Activated CD4-positive, alpha-beta T cell treated with anti-CD3 and anti-CD28 coated beads for 24 hours (primary cell): ENCODE results near the gene HUNK.

Experiments
- DNase-seq, 2 donors: peaks; one replicate each; pipeline ENCODE4 v3.0.0-alpha.2; 2020; ENCODE audit warnings: low read depth in 2 of 2

HUNK gene

DNA sequence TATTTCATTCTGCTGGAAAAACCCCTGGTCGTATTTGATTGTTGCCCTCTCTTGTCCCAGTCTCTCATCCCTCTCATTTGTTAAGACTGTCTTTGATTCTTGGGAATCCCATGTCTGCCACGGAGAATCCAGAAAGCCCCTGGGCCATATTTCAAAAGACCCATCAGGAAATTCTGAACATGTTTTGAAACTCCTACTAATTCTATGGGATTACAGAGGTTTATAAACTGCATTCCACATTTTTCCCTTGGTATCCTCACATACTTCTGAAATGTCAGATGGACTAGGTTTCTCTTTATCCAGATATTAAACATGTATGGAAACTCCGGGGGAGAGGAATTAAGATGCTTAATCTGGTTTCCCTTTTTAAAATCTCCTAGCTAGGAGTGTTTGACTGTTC, 80.0 kb downstream of the HUNK start:
- no peak for DNase-seq

DNA sequence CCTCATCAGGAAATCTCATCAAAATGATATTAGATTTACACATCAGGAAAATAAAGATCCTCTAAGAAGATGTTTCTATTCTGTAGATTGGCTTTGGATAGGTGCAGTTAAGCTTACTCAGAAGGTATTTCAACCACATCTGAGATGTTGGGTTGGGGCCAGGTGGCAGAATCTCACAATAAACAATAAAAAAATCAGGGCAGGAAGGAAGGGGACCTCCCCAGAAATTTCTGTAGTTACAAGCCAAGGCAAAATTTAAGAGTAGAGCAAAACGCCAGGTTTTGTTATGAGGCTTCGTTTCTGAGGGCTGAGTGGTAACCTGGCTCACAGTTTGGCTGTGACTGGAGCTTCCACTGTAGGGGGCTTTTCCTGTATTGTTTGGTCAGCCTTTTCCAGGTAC, 84.8 kb downstream of the HUNK start:
- no peak for DNase-seq

DNA sequence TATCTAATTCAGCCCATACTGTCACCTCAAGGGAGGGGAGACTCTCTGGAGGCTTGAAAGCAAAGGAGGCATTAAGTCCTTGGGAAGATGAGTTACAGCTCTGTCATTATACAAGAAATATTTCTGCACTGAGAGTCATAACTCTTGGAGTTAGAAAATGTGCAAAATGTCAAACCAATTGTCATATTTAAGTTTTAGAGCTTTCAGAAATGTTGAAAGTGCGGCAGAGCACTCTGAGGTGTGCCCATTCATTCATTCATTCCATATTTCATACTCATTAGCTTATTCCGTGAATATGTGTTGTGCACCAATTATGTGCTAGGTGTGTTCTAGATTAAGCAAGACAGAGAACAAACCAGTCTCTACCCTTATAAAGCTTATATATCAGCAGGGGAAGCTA, 87.1 kb downstream of the HUNK start:
- no peak for DNase-seq

DNA sequence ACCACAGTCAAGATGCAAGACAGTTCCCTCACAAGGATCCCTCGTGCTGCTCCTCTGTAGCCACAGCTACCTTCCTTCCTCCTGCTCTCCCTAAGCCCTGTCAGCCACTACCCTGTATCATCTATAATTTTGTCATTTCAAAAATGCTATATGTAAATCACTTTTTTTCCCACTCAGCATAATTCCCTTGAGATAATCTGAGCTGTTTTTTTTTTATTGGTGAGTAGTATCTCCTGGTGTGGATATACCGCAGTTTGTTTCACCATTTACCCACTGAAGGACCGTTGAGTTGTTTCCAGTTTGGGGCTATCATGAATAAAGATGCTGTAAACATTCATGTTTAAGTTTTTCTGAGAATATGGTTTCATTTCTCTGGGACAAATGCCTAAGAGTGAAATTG, 88.2 kb downstream of the HUNK start:
- DNase-seq: no peak

DNA sequence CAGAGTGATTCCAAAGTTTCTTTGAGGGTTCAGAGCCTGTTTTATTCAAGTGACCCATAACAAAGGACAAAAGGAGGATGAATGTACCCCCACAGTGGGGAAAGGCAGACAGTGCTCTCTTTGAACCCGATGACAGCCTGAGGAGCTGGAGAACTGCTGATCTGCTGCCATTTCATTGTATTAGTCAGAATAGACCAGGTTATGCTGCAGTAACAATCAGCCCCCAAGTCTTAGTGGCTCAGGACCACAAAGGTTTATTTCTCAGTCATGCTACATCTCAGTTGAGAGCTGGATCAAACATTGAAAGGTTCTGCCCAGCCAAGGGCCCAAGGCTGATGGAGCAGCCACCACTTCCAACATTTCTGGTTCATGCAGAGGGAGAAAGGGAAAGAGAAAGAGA, 88.9 kb downstream of the HUNK start:
- no peak for DNase-seq

DNA sequence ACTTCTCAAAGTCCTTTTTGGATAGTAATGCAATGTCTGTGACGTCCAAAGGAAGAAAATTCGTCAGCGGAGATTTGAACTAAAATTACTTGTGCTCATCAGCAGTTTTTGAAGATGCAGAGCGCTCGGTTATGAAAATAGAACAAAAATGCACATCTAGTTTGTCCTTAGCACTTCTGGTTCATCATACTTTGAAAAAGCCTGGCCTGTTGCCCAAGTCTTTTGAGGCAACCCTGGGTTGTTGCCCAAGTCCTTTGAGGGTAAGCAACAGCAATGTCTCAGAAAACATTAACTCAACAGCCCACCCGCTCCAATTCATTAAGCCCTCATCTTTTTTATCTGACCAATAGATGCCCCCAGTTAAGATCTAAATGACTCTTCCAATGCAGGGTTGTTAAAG, 91.9 kb downstream of the HUNK start:
- DNase-seq: no peak

DNA sequence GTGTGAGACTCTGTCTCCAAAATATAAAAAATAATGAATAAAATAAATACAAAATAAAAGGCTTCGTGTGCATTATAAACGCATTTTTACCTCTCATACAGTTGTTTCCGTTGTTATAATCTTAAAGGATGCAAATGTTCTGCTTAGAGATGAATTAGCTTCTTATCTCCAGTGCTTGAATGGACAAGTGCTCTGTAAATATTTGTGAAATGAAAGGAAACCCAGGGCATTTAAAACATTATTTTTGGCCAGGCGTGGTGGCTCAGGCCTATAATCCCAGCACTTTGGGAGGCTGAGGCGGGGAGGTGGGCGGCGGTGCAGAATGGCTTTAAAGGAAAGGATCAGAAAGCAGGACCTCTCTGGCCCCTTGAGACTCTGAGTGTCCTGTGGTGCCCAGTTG, 94.5 kb downstream of the HUNK start:
- DNase-seq: no peak

DNA sequence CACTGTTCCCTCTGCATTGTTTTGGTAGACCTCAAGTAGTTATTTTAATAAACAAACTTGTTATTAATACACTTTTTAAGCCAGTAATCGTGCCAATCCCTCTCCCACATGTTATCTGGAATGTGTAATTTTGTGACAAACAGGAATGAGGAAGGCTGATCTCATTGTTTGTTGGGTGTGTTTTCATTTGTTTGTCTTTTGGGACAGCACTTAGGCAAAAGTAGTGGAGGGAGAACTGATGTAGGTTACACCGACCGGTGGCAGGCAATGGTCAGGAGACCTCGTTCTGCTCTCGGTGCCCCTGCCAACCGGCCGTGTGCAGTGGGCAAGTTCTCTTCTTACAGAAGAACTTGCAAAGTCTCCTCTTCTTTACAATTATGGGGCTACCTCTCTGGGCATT, 99.8 kb downstream of the HUNK start:
- no peak for DNase-seq

DNA sequence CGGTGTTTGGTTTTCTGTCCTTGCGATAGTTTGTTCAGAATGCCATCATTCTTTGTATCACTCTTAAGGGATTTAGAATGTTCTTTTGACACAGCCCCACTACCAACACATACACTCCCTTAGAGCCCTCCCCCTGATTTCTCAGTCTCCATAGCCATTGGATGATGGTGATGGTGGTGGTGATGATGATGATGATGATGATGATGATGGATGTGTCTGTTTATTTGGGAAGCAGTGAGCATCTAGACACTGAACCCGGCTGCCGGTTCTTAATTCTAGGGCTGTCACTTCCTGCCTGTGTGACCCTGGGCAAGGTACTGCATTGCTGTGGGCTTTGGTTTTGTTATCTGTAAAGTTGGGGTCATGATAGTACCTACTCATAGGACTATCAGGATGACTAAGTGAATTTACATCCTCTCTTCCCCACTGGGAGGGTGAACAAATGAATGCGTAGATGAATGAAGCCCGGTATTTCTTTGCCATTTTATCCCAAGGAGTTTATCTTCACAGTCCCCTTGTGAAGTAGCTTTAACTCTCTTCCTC, 100.7 kb downstream of the HUNK start:
- DNase-seq: no peak

DNA sequence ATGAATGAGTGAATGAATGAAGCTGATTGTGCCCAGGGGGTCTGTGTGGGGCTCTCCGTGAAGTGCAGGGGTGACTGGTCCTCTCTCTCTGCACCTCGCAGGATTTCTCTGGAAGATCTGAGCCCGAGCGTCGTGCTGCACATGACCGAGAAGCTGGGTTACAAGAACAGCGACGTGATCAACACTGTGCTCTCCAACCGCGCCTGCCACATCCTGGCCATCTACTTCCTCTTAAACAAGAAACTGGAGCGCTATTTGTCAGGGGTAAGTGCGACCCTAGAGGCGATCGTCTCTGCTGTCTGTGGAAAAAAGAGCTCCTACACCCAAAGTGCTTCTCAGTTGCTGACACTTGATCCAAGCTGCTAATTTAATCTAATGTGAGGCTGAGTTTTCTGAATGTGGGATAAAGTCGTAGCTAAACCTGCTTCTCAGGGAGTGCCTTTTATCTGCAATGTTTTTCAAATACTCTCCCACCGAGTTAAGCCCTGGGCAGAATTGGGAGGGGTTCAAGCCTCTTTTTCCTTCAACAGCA, 101.7 kb downstream of the HUNK start:
- DNase-seq: no peak

DNA sequence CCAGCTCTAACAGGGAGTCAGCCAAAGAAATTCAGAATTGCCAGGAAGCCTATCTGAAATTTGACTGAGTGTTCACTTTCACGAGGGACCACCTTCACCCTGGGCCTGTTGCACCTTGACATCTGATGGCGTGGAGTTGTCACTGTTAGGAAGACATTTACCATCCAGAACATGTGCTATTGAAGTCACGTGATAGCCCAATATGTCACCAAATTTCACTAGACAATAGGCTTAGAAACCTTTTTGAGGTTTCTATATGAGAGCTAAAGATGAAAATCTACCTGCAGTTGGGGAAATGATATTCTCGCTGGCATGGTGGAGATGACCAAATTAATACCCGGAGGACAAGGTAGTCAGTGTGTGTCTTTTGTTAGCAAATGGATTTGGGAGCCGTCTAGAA, 102.7 kb downstream of the HUNK start:
- DNase-seq: no peak

DNA sequence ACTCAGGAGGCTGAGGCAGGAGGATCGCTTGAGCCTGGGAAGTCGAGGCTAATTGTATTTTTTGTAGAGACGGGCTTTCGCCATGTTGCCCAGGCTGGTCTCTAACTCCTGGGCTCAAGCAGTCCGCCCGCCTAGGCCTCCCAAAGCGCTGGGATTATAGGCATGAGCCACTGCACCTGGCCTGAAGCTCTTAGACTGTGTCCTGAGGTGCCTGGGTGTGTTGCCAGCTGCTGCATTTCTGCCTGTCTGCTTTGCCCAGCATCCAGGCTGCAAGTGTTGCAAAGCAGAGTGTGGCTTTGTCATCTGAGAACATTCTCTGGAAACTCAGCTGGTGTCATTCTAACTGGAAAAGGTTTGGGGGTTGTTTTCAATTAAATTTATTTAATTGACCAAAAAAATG, 105.0 kb downstream of the HUNK start:
- DNase-seq: no peak

DNA sequence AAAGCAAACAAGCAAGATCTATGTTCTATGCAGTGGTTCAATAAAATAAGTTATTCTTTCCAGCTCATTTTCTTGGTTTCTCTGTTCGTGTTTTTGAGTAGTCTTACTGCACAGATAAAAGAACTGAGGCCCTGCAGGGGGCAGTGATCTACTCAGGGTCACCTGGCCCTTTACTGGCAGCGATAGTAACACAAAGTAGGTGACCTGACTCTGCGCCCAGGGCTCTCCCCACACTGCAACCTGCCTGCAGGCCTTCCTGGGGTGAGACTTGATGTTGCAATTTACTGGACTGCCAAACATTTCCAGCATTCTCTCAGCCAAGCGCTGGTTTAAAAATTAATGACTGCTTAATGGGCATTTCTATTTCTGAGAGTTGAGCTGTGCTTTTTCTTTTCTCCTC, 110.3 kb downstream of the HUNK start:
- no peak for DNase-seq

DNA sequence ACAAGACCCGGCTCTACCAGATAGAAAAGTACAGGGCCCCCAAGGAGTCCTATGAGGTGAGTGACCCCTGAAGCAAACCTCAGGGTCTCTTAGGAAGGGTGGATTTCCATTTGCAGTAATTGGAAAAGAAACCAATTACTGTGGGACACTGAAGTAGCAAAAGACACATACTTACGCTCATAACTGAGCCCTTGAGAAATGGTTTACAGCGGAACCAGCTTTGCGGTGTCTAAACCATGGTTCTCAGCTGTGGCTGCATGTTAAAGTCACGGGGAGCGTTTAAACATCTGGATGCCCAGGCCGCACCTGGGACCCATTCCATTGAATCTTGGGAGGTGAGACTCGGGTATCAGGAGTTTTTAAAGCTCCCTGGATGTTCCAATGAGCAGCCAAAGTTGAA, 110.7 kb downstream of the HUNK start:
- no peak for DNase-seq

DNA sequence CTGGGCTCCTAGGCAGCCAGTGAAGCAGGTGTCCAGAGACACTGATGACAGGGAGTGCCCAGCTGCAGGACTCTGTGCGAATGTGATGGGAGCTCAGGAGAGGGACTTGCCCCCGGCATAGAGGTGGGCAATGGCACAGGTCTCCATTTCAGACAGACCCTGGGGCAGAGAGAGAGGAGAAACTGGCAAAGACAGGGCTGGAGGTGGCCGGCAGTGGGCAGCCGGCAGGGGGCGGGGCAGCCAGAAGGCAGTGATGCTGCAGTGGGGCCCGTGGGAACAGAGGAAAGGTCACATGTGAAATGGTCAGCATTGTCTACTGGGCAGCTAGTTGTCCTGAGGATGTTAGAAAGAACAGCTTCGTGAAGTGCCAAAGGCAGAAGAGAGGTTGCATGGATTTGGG, 112.6 kb downstream of the HUNK start:
- no peak for DNase-seq

DNA sequence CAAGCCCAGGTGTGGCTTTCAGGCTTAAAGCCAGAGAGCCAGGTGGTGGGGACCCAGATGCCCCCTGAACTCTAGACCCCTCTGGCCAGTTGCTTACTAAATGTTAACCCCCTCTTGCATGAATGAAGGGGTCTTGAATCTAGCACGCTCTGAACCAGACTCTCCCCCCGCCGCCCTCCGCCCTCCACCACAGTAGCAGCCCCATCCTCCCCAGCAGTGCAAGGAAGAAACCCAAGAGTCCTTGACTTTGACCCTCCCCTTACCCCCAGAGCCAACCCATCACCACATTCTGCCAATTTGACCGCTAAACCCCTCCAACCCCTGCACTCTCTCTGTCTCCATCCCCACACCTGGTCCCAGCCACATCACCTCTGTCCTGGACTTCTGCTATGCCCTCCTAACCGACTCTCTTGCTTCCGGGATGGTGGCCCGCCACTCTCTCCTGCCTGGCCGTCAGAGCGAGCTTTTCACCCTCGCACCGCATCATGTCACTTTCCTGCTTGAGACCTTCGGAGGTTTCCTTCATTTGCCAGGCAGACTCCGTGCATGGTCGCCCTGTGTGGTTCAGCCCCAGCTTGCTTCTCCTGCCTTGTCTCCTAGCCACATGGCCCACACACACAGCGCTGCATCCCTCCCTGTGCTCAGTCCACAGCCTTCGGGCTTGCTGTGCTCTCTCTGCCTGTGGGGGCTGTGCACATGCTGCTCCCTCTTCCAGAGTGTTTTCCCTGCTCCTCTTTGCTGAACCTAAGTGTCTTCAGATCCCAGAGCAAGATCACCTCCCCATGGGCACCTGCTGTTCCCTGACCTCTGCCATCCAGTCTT, 113.4 kb downstream of the HUNK start:
- DNase-seq: no peak

DNA sequence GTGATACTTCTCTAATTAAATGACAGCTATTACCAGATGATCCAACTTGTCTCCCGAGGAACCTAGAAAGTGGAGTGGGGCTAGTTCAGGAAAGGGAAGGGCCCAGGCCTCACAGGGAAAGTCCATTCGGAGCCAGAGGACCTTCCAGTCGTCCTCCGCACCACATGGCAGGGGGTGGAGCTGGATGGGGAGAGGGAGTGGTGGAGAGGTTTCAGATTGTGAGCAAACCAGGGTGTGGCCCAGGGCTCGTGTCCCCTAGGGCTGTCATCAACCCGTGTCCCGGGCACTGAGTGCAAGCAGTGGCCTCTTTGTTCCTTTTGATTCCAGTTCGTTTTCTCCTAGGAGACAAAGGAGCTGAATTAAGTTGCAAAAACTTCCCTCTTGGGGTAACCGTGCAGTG, 114.9 kb downstream of the HUNK start:
- DNase-seq: no peak

DNA sequence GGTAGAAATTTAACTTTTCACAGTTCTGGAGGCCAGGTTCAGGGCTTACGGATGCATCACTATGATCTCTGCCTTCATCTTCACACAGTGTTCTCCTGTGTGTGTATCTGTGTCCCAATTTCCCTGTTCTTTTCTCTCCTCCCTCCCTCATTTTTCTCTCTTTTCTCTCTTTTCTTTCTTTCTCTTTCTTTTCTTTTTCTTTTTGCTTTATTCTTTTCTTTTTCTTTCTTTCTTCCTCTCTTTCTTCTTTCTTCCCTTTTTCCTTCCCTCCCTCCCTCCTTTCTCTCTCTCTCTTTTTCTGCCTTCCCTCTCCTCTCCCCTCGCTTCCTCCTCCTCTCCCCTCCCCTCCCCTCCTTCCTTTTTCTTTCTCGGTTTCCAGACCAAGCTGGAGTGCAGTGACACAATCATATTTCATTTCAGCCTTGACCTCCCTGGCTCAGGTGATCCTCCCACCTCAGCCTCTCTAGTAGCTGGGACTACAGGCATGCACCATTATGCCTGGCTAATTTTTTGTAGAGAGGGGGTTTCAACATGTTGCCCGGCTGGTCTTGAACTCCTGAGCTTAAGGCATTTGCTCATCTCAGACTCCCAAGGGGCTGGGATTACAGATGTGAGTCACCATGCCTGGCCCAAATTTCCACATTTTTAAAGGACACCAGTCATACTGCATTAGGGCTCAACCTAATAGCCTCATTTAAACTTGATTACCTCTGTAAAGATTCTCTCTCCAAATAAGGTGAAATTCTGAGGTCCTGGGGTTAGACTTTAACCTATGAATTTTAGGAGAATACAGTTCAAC, 115.9 kb downstream of the HUNK start:
- DNase-seq: no peak

DNA sequence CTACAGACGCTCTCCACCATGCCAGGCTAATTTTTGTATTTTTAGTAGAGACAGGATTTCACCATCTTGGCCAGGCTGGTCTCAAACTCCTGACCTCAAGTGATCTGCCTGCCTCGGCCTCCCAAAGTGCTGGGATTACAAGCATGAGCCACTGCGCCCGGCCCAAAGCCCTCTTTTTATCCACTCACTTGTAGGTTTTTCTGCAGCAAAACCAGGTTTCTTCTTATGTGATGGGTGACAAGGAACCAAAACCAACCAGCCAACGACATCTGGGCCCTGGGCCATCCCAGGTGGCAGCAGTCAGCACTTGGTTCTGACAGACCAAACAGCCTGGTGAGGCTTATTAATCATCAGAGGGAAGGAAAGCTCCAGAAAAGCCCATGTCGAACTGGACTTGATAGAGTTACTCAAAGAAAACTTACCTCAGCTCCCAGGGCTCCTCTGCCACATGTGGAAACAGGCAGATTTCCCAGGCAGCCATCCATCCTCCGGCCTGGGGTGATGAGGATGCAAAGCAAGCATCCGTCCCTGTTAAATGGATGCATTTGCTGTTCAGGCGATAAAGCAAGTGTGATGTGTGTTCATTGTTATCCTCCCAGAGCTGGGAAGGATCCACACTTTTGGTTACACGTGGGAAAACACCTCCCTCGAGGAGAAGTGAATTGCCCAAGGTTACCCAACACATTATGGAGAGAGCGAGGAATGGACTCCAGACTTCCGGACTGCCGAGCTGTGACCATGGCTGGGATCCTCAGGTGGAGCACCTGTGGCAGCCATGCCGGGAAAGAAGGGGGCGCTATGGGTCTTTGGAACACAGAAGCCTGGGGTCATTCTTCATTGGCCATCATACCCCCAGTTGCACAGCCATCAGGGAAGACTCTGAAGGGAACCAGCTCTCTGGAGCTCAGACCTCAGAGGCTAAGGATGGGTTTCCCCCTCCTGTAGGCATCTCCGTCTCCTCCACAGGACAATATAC, 118.8 kb downstream of the HUNK start:
- DNase-seq: no peak

DNA sequence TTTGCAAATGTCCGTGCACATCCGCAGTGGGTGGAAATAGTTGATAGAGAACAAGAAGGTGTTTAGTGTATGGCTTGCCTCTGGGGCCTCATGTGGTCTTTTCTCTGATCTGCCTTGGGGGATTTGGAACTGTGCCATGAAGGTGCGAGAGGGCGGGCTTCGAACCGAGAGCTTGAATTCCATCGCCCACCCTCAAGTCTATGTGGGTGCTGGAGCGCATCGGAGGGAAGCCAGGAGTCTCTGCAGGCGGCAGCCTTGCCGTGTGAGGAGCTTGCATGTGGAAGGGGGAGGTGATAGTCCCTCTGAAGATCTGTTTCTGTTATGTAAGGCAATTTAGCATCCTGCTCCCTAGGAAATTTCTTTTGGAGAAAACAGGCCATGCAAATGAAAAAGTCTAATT, 119.6 kb downstream of the HUNK start:
- no peak for DNase-seq
